Esophagus mucosa (tissue), 1 donor: ENCODE data around the gene PLEKHA6. TPM values are rescaled to one million over a fixed set of nuclear protein-coding genes. Genes with fewer than 3 reads are reported as not detected.
"Not testable (repeated sequence)": the region's sequence is repeated elsewhere in the genome, so short reads cannot be mapped to it uniquely, and the experiment has no call there.

ENCODE experiments used
- ATAC-seq: fragments of 200-7000 bp; cut with Tn5 transposase; one replicate; pipeline ENCODE4 v1.9.1; 2020
- total RNA-seq: library from RNA; stranded (reverse); gene quantifications from one replicate; pipeline ENCODE4 v1.2.4, GENCODE V29; 2023
- donor health status: DM: yes; HTN: yes; CAD: no.

Gene PLEKHA6
- total RNA-seq, 1 donor from 2014 or later, result 11.1 TPM

DNA sequence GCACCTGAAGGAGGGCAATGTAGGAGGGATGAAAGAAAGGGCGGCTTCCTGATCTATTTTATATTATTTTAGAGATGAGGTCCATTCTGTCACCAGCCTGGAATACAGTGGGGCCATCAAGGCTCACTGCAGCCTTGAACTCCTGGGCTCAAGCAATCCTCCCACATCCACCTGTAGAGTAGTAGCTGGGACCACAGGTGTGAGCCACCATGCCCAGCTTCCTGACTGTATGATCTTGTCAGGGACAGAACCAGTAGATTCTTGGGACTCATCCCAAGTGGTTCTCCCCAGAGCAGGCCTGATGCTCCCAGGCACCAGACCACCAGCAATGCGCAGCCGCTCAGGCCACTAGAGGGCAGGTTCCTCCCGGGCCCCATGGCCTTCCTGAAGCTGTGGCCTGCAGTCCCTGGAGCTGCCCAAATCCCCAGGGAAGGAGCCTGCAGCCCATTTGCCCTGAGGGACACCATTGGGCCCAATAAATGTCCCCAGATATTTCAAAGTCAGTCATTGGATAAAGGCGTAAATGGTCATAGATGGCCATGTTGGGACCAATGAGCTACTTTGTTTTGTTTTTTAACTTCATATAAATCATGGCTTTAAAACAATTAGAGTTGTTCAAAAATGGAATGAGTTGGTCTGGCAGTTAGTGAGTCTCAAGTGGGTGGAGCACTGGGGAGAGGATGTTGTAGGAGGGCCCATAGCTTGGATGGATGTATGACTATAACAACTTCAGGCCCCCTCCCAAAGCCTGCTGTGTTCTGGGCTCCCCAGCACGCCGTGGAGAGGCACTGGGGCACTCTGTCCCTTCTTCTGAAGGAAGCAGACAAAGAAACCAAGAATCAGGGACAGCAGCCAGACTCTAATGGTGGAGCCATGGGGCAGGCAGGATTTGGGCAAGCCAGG lies 101.3 kb downstream of the PLEKHA6 start:
- ATAC-seq, result peak; percentile 62

DNA sequence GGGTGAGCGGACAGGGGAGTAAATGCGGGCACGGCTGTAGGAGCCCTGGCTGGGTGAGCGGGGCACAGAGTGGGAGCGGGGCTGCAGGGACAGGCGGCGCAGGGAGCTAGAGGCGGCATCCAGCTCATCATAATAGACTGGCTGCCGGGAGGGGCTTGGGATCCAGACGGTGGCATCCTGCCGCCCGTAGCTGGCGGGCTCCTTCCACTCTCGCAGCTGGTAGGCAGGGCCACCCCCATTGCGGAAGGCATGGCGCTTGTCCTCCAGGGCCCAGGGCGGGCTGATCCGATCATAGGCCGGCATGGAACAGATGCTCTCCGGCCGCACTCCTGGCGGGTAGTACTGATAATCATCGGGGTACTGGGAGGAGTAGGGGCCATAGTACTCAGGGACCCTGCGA lies 102.3 kb downstream of the PLEKHA6 start:
- peak; percentile 14 for ATAC-seq

DNA sequence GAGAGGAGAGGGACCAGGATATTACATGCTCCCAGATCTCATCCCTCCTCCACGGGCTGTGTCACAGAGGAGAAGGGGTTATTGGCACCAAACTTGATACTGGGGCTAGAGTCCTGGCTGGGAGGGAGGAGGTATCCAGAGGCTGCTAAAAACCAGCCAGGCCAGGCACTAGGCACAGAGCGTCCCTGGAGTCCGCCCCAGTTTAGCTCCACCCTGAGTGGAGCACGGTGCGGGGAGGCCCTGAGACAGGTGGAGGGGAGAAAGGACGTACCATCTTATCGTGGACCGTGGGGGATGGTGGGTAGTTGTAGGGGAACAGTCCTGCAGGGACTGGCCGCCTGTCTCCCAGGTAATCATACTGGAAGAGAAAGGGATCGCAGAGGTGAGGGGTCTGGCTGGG lies 103.2 kb downstream of the PLEKHA6 start:
- ATAC-seq, result no peak

- ATAC-seq, result no peak
Measured at GRCh38 chr1:204255966-204256365, 103.8 kb downstream of the PLEKHA6 start.

DNA sequence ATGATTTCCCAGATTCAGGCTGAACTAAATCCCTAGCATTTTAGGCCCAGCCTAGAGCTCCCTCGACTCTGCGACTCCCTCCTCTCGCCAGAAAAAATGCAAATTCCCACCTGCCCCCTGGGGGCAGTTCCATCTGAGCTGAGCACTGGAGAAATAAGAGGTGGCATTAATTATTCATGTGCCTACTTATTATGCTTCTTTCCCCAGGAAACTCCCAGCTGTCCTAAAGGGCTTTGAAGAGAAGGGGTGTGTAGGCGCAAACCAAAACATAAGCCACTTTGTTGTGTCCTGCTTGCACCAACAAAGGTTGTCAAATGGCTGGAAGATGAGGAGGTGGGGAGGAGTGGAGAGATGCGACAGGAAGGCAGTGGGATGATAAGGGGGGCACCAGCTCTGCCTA lies 104.5 kb downstream of the PLEKHA6 start:
- ATAC-seq, result no peak

GRCh38 chr1:204254031-204254661 lies 105.6 kb downstream of the PLEKHA6 start:
- ATAC-seq, result peak; percentile 9

- ATAC-seq, result no peak
Measured at GRCh38 chr1:204251926-204252689, 107.6 kb downstream of the PLEKHA6 start.

DNA sequence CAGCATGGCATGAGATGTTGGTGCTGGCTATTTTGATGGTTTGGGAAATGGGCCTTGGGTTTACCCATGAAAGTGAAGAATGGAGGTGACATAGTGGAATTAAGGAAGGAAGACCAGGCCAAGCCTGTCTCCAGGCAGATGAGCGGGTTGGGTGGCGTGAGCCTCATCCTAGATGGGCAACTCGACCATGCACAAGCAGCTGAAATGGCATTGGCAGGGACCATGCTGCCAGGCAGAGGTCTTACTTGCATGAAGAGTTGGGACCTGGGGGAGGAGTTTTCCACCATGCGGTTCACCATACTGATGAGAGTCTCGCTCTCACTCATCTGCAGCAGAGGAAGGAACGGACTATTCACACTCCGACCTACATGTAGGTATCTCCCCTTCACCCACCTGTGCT lies 108.4 kb downstream of the PLEKHA6 start:
- ATAC-seq, result no peak

- no peak for ATAC-seq
Measured at GRCh38 chr1:204250428-204251030, 109.2 kb downstream of the PLEKHA6 start.

DNA sequence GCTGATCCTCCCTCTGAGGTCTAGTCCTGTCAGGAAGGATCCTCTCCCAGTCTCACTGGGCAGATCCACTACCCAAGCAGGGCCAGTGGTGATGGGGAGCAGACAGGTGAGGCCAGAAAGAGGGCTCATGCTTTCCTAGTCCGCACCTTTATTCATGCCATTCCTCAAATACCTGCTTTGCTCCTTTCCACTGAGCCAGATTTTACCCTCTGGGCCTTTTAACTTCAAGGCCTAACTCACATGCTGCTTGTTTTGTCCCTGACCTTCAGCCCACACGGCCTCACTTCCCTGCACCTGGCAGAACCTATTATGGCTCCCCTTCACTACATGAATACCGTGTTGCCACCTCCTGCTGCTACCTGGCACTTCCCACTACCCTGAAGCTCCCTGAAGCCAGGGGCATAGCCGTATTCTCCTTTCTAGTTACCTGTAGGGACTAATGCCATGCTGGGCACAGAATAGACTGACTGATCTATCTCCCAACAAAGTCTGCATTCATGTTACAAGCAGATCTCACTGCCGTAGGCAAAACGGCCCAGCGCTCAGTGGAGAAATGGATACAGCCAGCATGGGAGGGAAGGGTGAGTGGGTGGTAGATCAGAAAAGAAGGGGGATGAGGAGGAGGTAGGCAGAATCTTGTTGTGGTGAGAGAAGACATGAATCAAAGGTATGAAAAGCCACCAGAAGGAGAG lies 109.8 kb downstream of the PLEKHA6 start:
- ATAC-seq, result no peak

GRCh38 chr1:204248954-204249353 lies 110.8 kb downstream of the PLEKHA6 start:
- no peak for ATAC-seq

- no peak for ATAC-seq
Measured at GRCh38 chr1:204246876-204247275, 112.9 kb downstream of the PLEKHA6 start.

DNA sequence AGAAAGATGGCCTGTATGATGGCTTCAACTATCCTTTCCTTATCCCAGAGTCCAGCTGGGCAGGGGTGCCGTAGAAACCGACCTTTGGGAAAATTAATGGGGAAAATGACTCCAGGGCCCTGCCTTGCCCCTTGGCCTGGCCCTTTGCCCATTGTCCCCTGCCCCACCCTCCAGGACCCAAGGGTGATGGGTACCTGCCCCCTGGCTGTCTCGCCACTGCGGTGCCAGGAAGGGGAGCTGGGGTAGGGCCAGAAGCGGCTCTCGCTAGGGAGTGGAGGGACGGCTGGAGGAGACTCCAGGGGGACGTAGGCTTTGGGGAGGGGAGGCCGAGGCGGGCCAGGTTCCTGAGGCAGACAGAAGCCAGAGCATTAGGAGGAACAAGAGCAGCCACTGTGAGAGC lies 116.8 kb downstream of the PLEKHA6 start:
- ATAC-seq, result no peak

GRCh38 chr1:204241914-204242313 lies 117.8 kb downstream of the PLEKHA6 start:
- ATAC-seq, result no peak

- peak; percentile 60 for ATAC-seq
Measured at GRCh38 chr1:204241050-204241449, 118.7 kb downstream of the PLEKHA6 start.

GRCh38 chr1:204240233-204240632 lies 119.5 kb downstream of the PLEKHA6 start:
- no peak for ATAC-seq

- ATAC-seq, result not testable (repeated sequence)
Measured at GRCh38 chr1:204239401-204239800, 120.3 kb downstream of the PLEKHA6 start.

DNA sequence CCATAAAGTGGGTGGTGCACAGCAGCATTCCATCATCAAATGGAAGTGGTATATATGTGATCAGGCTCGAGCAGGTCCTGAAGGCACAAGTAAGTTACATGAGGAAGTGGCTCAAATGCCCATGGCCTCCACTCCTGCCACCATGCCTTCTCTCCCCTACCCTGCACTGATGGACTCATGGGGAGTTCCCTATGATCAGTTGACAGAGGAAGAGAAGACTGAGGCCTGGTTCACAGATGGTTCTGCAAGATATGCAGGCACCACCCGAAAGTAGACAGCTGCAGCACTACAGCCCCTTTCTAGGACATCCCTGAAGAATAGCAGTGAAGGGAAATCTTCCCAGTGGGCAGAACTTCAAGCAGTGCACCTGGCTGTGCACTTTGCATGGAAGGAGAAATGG lies 121.2 kb downstream of the PLEKHA6 start:
- not testable (repeated sequence) for ATAC-seq

- ATAC-seq, result not testable (repeated sequence)
Measured at GRCh38 chr1:204237515-204237914, 122.2 kb downstream of the PLEKHA6 start.

DNA sequence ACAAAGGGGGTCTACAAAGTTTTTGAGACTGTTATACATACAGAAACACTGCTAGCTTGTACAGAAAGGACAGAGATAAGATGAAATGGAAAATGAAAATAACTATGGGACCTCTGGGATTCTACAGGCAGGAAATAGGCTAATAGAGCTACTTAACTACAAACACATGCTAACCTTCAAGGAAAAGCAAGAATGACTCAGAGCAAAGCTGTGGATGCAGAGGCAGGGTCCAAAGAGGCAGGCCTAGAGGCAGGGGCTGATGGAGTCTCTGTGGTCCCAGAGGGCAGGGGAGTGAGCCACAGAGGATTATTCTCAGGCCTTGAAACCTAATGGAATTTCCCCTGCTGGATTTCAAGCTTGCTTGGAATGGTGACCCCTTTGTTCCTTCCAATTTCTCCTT lies 127.2 kb downstream of the PLEKHA6 start:
- ATAC-seq, result no peak

GRCh38 chr1:204230211-204230610 lies 129.5 kb downstream of the PLEKHA6 start:
- ATAC-seq, result no peak

DNA sequence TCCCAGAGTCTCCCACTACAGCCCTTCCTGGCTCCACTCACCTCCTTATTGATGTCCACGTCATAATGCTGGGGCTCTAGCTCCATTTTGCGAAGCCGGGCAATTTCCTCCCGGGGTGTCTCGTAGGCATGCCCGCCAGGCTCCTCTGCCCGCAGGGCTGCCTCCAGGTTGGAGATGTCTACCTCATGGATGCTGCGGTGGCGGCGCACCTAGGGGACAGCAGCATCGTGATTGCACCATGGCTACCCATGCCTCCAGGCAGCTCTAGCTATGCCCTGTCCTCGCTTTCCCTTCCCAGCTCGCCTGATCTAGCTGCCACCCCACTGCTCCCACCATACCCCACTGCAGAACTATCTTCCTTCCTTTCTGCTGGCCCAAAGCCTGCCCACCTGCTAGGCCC lies 130.8 kb downstream of the PLEKHA6 start:
- no peak for ATAC-seq
